Left lung (tissue), 14 donors: ENCODE results near the gene ZC3H4. TPM values are rescaled to one million over a fixed set of nuclear protein-coding genes. Genes with fewer than 3 reads are reported as not detected.

Source experiments
- ATAC-seq: fragments of 200-7000 bp; cut with Tn5 transposase; one replicate; pipeline ENCODE4 v1.9.1; 2020; ENCODE audit warnings: moderate library complexity
- DNase-seq, 4 donors: peaks; one replicate each; pipeline ENCODE4 v3.0.0-alpha.2; 2013 to 2020
- H3K27ac ChIP-seq, 2 donors: fragments of 200-600 bp; sonication (generic) in 1 of 2; one replicate each; pipeline versions ENCODE4 v1.5.0 to v1.8.0; 2020 to 2021
- H3K27me3 ChIP-seq, 2 donors: fragments of 200-600 bp; sonication (generic) in 1 of 2; one replicate each; pipeline versions ENCODE4 v1.5.0 to v1.8.0; 2020 to 2021
- H3K36me3 ChIP-seq, 2 donors: fragments of 200-600 bp; sonication (generic) in 1 of 2; one replicate each; pipeline versions ENCODE4 v1.5.0 to v1.8.0; 2020 to 2021
- H3K4me1 ChIP-seq, 2 donors: fragments of 200-600 bp; one replicate each; pipeline ENCODE4 v1.8.0; 2021
- H3K4me3 ChIP-seq, 2 donors: fragments of 200-600 bp; sonication (generic) in 1 of 2; one replicate each; pipeline versions ENCODE4 v1.5.0 to v1.8.0; 2020 to 2021; ENCODE audit warnings: mild to moderate bottlenecking in 1 of 2
- H3K9me3 ChIP-seq, 2 donors: fragments of 200-600 bp; sonication (generic) in 1 of 2; one replicate each; pipeline versions ENCODE4 v1.5.0 to v1.8.0; 2020 to 2021
- CTCF ChIP-seq, 2 donors: fragments of 200-600 bp; sonication (generic) in 1 of 2; IDR thresholded peaks; one replicate each; pipeline versions ENCODE4 v1.5.0 to v1.8.0; 2021; ENCODE audit warnings: antibody characterized with exemption in 2 of 2
- intact Hi-C, 2 donors: fragments of 100-400 bp; cut with DNase I; formaldehyde crosslinking; loops; one replicate each; pipeline versions ENCODE4 v1.11.2 to v1.14.2; 2022
- long read RNA-seq, 12 donors: library from polyadenylated mRNA in 2 of 12; unstranded in 2 of 12; transcript quantifications; one replicate each; pipeline ENCODE4 v2.0.0 and lab custom pipeline, GENCODE V29; 2019 to 2026
- polyA plus RNA-seq, 6 donors: library from polyadenylated mRNA; unstranded; fragments of 120-200 nt; gene quantifications; one replicate each; pipeline ENCODE4 v1.2.1, GENCODE V29; 2013; ENCODE audit not compliant: insufficient read length in 6 of 6
- total RNA-seq, 2 donors: library from RNA; stranded (reverse); fragmentation: NEBNext Ultra II Directional; extraction: Animal tissue kit (Norgen Biotek cat#: 25700); gene quantifications; one replicate each; pipeline ENCODE4 v1.2.1, GENCODE V29; 2021
- donor health status: DM: no; HTN: yes; CAD: no.
- donor health status: DM: no; HTN: no; CAD: no.

ZC3H4 gene
- total RNA-seq (10 to 100 TPM; 37.9 to 39.2 TPM), polyA plus RNA-seq (10 to 100 TPM; 36.6 to 48.2 (median 39.8) TPM)
- long read RNA-seq, donor 1, result 0 reads
- long read RNA-seq, donor 2, partial matches to known transcripts, result 0 of 3 reads
- long read RNA-seq, donor 2, other reads (novel, unspliced or antisense), result 0 of 3 reads
- long read RNA-seq, donor 3, full-length matches to known transcripts, result 1 of 1 reads
- long read RNA-seq, donor 3, partial matches to known transcripts, result 0 of 1 reads
- long read RNA-seq, donor 3, other reads (novel, unspliced or antisense), result 0 of 1 reads
- long read RNA-seq, donor 4, result 0 reads
- long read RNA-seq, donor 5, partial matches to known transcripts, result 0 of 1 reads
- long read RNA-seq, donor 5, other reads (novel, unspliced or antisense), result 0 of 1 reads
- long read RNA-seq, donor 6, result 0 reads
- long read RNA-seq, donor 7, result 0 reads
- long read RNA-seq, donor 8, partial matches to known transcripts, result 8 of 8 reads
- long read RNA-seq, donor 8, other reads (novel, unspliced or antisense), result 0 of 8 reads
- long read RNA-seq, donor 9, partial matches to known transcripts, result 0 of 1 reads
- long read RNA-seq, donor 9, other reads (novel, unspliced or antisense), result 0 of 1 reads
- long read RNA-seq, donor 10, result 0 reads
- long read RNA-seq, donor 11, result 0 reads
- long read RNA-seq, donor 12, partial matches to known transcripts, result 0 of 1 reads
- long read RNA-seq, donor 12, other reads (novel, unspliced or antisense), result 0 of 1 reads

GRCh38 chr19:47112997-47113849 lies at the start of gene ZC3H4:
TSS of gene ZC3H4 (minus strand) at chr19:47113776. CDS start at chr19:47112584, 1,192 bp downstream.
- H3K36me3 ChIP-seq, result peaks cover 0 to 6% of the 10 kb centered on the region in 2 donors
- H3K9me3 ChIP-seq, result no peaks in the 10 kb centered on the region
- TF ChIP-seq CTCF (IDR thresholded peaks at IDR 0.05), result no peak
- H3K4me1 ChIP-seq, result peaks cover 12 to 29% of the 10 kb centered on the region in 2 donors
- ATAC-seq (peak; percentile 93), DNase-seq (peak; percentile 99 to 100 (median 99))
- peak within 1 kb of the TSS; percentile 100 for H3K27ac ChIP-seq
- intact Hi-C loops, result no loop called here
- H3K4me3 ChIP-seq, result peak within 1 kb of the TSS; percentile 79 to 83
- H3K27me3 ChIP-seq, result no peaks in the 10 kb centered on the region

GRCh38 chr19:47161876-47162489 lies 48.4 kb upstream of the ZC3H4 start:
- Histone ChIP-seq H3K4me3 (no peak overlapping the region), H3K9me3 (no peaks in the 10 kb centered on the region), H3K27me3 (no peaks in the 10 kb centered on the region), H3K36me3 (peaks cover 0 to 53% of the 10 kb centered on the region in 2 donors), H3K27ac (no peak overlapping the region), H3K4me1 (peaks cover 19 to 39% of the 10 kb centered on the region in 2 donors)
- intact Hi-C loops, result no loop called here
- TF ChIP-seq CTCF (IDR thresholded peaks at IDR 0.05), result no peak
- ATAC-seq (no peak), DNase-seq (no peak)

- intact Hi-C loops, result no loop called here
- no peak for TF ChIP-seq CTCF (IDR thresholded peaks at IDR 0.05)
- ATAC-seq (peak; percentile 8), DNase-seq (no peak)
- Histone ChIP-seq H3K9me3 (no peaks in the 10 kb centered on the region), H3K27me3 (no peaks in the 10 kb centered on the region), H3K36me3 (peaks cover 0 to 64% of the 10 kb centered on the region in 2 donors), H3K27ac (peak overlapping the region; percentile 71 to 83), H3K4me3 (no peak overlapping the region), H3K4me1 (peaks cover 32 to 58% of the 10 kb centered on the region in 2 donors)
Observed at GRCh38 chr19:47158879-47159503, 45.4 kb upstream of the ZC3H4 start.

GRCh38 chr19:47158367-47158791 lies 44.8 kb upstream of the ZC3H4 start:
- Histone ChIP-seq H3K27me3 (no peaks in the 10 kb centered on the region), H3K4me1 (peaks cover 32 to 58% of the 10 kb centered on the region in 2 donors), H3K27ac (peak overlapping the region; percentile 71 to 83), H3K4me3 (no peak overlapping the region), H3K9me3 (no peaks in the 10 kb centered on the region), H3K36me3 (peaks cover 0 to 65% of the 10 kb centered on the region in 2 donors)
- ATAC-seq, result peak; percentile 28
- no peak for TF ChIP-seq CTCF (IDR thresholded peaks at IDR 0.05)
- DNase-seq, result no peak
- intact Hi-C loops, result no loop called here
